Keratinocyte (primary cell): ENCODE data around the gene CDHR1. TPM values are rescaled to one million over a fixed set of nuclear protein-coding genes. Genes with fewer than 3 reads are reported as not detected.

Experiments used
- DNase-seq: peaks from one replicate; pipeline ENCODE4 v3.0.0-alpha.2; 2011; ENCODE audit warnings: low read depth, missing footprints, low spot score
- FAIRE-seq: peaks from 2 replicates; lab custom pipeline; 2011; peaks lifted over from hg19 to GRCh38; lab: Jason Lieb, UNC
- H2AFZ ChIP-seq: 2 replicates; pipeline ENCODE4 v1.6.0; 2012; ENCODE audit warnings: low read length, control low read depth, inconsistent platforms; ENCODE audit not compliant: control insufficient read depth
- H3K27ac ChIP-seq: 2 replicates; pipeline ENCODE4 v1.5.1; 2011; ENCODE audit warnings: low read length; ENCODE audit not compliant: control insufficient read depth, insufficient read depth
- H3K27me3 ChIP-seq: 3 replicates; pipeline ENCODE4 v1.6.0; 2011; ENCODE audit warnings: low read length; ENCODE audit not compliant: control insufficient read depth, insufficient read depth; ENCODE audit errors: extremely low read depth
- H3K36me3 ChIP-seq, 2 experiments: 2 replicates in 1 of 2; 3 replicates in 1 of 2; pipeline ENCODE4 v1.5.1; 2011; ENCODE audit warnings: low read length in 2 of 2, mild to moderate bottlenecking in 1 of 2; ENCODE audit not compliant: control insufficient read depth in 2 of 2, insufficient read depth in 2 of 2; ENCODE audit errors: extremely low read depth in 1 of 2
- H3K4me1 ChIP-seq: 3 replicates; pipeline ENCODE4 v1.5.1; 2011; ENCODE audit warnings: low read length; ENCODE audit not compliant: control insufficient read depth, insufficient read depth; ENCODE audit errors: extremely low read depth
- H3K4me2 ChIP-seq: 3 replicates; pipeline ENCODE4 v1.6.0; 2011; ENCODE audit warnings: low read depth, low read length; ENCODE audit not compliant: control insufficient read depth, insufficient read depth; ENCODE audit errors: extremely low read depth
- H3K4me3 ChIP-seq, 3 experiments: fragments of 200-600 bp in 1 of 3; sonication (generic) in 1 of 3; 2 replicates in 2 of 3; 3 replicates in 1 of 3; pipeline ENCODE4 v1.5.1; 2011 to 2016; ENCODE audit warnings: low read length in 3 of 3, mild to moderate bottlenecking in 3 of 3, control low read depth in 2 of 3, inconsistent platforms in 1 of 3, low read depth in 1 of 3, mixed read lengths in 1 of 3, mixed run types in 1 of 3, moderate library complexity in 1 of 3; ENCODE audit not compliant: control insufficient read depth in 2 of 3, insufficient read depth in 2 of 3; ENCODE audit errors: extremely low read depth in 1 of 3
- H3K79me2 ChIP-seq: 2 replicates; pipeline ENCODE4 v1.6.0; 2012; ENCODE audit warnings: low read length; ENCODE audit not compliant: control insufficient read depth, insufficient read depth
- H3K9ac ChIP-seq: 3 replicates; pipeline ENCODE4 v1.6.0; 2011; ENCODE audit warnings: low read length; ENCODE audit not compliant: control insufficient read depth, insufficient read depth; ENCODE audit errors: extremely low read depth
- H3K9me1 ChIP-seq: 3 replicates; pipeline ENCODE4 v1.6.0; 2011; ENCODE audit warnings: low read length; ENCODE audit not compliant: control insufficient read depth, insufficient read depth; ENCODE audit errors: extremely low read depth
- H3K9me3 ChIP-seq: 2 replicates; pipeline ENCODE4 v1.5.1; 2012; ENCODE audit warnings: low read depth, low read length; ENCODE audit not compliant: control insufficient read depth
- H4K20me1 ChIP-seq: 3 replicates; pipeline ENCODE4 v1.6.0; 2011; ENCODE audit warnings: low read length; ENCODE audit not compliant: control insufficient read depth, insufficient read depth; ENCODE audit errors: extremely low read depth
- EZH2 ChIP-seq: IDR thresholded peaks from one replicate; pipeline ENCODE4 v1.6.1; 2012; ENCODE audit warnings: inconsistent platforms, mild to moderate bottlenecking, low read length, moderate library complexity
- dilution Hi-C: fragments of 300-500 bp; cut with MboI; formaldehyde crosslinking; loops from one replicate; pipeline ENCODE4 v1.7.0; 2020; ENCODE audit warnings: low sequenced_read_pairs; ENCODE audit not compliant: extremely low pct_ligation_motif_present
- polyA plus RNA-seq, 5 experiments: library from polyadenylated mRNA; depleted of rRNA in 3 of 5; stranded (reverse) in 3 of 5; stranded (forward) in 1 of 5; unstranded in 1 of 5; fragments of >200 nt; gene quantifications; 1 replicate in 1 of 5; 2 replicates in 3 of 5; 3 replicates in 1 of 5; pipeline versions ENCODE4 v1.2.1 to v1.2.3, GENCODE V29; 2011 to 2012; ENCODE audit warnings: missing spikeins in 2 of 5, low read depth in 1 of 5, low replicate concordance in 1 of 5
- TF ChIP-seq, protein P1 (sequence below), 3 experiments: IDR thresholded peaks in 1 of 3; conservative IDR thresholded peaks in 1 of 3; optimal IDR thresholded peaks in 1 of 3; 2 replicates in 2 of 3; 3 replicates in 1 of 3; pipeline versions ENCODE3 to v1.5.1; 2011; ENCODE audit warnings: low read length in 3 of 3, mild to moderate bottlenecking in 3 of 3, moderate library complexity in 2 of 3, control low read depth in 1 of 3, inconsistent platforms in 1 of 3; ENCODE audit not compliant: insufficient read depth in 2 of 3; ENCODE audit errors: extremely low read depth in 1 of 3

The CDHR1 gene
- polyA plus RNA-seq, 1 donor (not counting 4 experiments of a cell fraction or from before 2014, with no cell fraction given): 5.2 TPM

DNA sequence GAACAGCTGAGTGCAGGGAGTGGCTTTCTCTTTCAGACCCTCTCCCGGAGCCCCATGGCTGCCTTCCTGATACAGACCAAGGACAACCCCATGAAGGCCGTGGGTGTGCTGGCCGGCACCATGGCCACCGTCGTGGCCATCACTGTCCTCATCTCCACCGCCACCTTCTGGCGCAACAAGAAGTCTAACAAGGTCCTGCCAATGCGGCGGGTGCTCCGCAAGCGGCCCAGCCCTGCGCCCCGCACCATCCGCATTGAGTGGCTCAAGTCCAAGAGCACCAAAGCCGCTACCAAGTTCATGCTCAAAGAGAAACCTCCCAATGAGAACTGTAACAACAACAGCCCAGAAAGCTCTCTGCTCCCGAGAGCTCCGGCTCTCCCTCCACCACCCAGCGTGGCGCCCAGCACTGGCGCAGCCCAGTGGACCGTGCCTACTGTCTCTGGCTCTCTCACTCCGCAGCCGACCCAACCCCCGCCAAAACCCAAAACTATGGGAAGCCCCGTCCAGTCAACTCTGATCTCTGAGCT lies 19.8 kb downstream of the CDHR1 start:
- Histone ChIP-seq H2AFZ (no peak overlapping the region), H3K9me3 (no peaks in the 10 kb centered on the region), H3K9me1 (no peaks in the 10 kb centered on the region), H3K79me2 (no peaks in the 10 kb centered on the region), H4K20me1 (no peaks in the 10 kb centered on the region), H3K4me2 (no peak overlapping the region), H3K9ac (no peak overlapping the region), H3K4me3 (no peak overlapping the region), H3K36me3 (no peaks in the 10 kb centered on the region), H3K27ac (no peak overlapping the region), H3K27me3 (no peaks in the 10 kb centered on the region), H3K4me1 (no peaks in the 10 kb centered on the region)
- TF ChIP-seq, protein P1, sequence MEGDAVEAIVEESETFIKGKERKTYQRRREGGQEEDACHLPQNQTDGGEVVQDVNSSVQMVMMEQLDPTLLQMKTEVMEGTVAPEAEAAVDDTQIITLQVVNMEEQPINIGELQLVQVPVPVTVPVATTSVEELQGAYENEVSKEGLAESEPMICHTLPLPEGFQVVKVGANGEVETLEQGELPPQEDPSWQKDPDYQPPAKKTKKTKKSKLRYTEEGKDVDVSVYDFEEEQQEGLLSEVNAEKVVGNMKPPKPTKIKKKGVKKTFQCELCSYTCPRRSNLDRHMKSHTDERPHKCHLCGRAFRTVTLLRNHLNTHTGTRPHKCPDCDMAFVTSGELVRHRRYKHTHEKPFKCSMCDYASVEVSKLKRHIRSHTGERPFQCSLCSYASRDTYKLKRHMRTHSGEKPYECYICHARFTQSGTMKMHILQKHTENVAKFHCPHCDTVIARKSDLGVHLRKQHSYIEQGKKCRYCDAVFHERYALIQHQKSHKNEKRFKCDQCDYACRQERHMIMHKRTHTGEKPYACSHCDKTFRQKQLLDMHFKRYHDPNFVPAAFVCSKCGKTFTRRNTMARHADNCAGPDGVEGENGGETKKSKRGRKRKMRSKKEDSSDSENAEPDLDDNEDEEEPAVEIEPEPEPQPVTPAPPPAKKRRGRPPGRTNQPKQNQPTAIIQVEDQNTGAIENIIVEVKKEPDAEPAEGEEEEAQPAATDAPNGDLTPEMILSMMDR (optimal IDR thresholded peaks at IDR 0.05 in 1 of 3, IDR thresholded peaks at IDR 0.05 in 1 of 3, conservative IDR thresholded peaks at IDR 0.05 in 1 of 3; ENCODE audit: extremely low read depth in 1 of 3, insufficient read depth in 2 of 3, low read length in 3 of 3): no peak
- no peak for TF ChIP-seq EZH2
- no peak for FAIRE-seq
- dilution Hi-C loops: no loop called here
- DNase-seq: no peak

DNA sequence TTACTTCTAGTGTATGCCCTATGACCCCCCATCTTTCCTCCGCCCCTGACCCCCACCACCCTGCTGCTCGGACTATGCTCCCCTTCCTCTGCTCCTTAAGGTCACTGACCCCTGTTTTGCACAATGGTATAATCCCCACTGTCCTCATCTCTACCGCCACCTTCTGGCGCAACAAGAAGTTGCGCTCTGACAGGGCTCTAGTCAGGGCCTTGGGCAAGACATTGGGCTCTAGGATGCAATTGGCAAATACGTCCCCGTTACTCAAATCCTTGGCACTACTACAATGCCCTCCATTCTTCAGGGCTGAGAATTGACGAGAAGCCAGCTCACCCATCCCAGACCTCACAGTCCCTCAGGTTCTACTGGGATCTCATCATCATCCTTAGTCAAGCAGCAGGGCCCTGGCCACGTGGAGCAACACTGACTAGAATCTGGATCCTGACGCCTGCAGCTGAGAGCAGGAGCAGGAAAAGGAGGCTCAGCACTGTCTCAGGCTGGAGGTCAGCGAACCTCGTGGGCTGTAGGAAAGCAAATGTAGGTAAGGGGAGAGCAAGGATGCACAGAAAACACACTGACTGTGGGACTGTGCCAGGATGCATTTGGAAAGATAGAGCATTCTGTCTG lies 20.4 kb downstream of the CDHR1 start:
- H3K4me1 ChIP-seq: no peaks in the 10 kb centered on the region
- TF ChIP-seq, protein P1 (optimal IDR thresholded peaks at IDR 0.05 in 1 of 3, IDR thresholded peaks at IDR 0.05 in 1 of 3, conservative IDR thresholded peaks at IDR 0.05 in 1 of 3; ENCODE audit: extremely low read depth in 1 of 3, insufficient read depth in 2 of 3, low read length in 3 of 3): peak; percentile 59 to 73 (median 72)
- TF ChIP-seq EZH2: no peak
- no peaks in the 10 kb centered on the region for H3K9me3 ChIP-seq
- H3K27ac ChIP-seq: no peak overlapping the region
- no peaks in the 10 kb centered on the region for H4K20me1 ChIP-seq
- H2AFZ ChIP-seq: no peak overlapping the region
- H3K9ac ChIP-seq: no peak overlapping the region
- H3K36me3 ChIP-seq: no peaks in the 10 kb centered on the region
- no peak overlapping the region for H3K4me3 ChIP-seq
- no peak overlapping the region for H3K4me2 ChIP-seq
- no peak for FAIRE-seq
- no peaks in the 10 kb centered on the region for H3K79me2 ChIP-seq
- dilution Hi-C loops: no loop called here
- DNase-seq: no peak
- H3K27me3 ChIP-seq: no peaks in the 10 kb centered on the region
- no peaks in the 10 kb centered on the region for H3K9me1 ChIP-seq
